OCI-LY7 (cell line): Measurements from ENCODE around the gene STAMBPL1.

Source experiments
- CTCF ChIP-seq: fragments of 200-600 bp; sonication (generic); conservative IDR thresholded peaks from 2 replicates; pipeline ENCODE4 v1.5.1; 2014; ENCODE audit warnings: mild to moderate bottlenecking, antibody characterized with exemption, low read length, moderate library complexity, mixed read lengths
- EZH2phosphoT487 ChIP-seq: fragments of 200-600 bp; sonication (generic); IDR thresholded peaks from 2 replicates; pipeline ENCODE4 v1.6.1; 2018; ENCODE audit warnings: low read depth, borderline replicate concordance, mild to moderate bottlenecking, mixed run types, antibody characterized with exemption, low read length, moderate library complexity, mixed read lengths

DNA sequence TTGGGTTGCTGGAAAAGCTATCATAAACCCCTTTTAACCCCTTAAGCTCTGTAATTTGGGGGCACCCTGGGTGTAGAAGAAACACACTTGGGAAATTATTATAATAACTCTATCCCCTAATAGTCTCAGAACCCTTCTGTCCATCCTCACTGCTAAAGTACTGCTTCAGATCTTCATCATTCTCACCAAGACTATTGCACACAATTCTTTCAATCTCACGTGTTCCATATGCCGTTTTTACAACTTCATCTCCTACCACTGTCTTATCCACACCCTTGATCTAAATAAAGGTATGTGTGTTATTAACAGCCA is 44.2 kb upstream of the STAMBPL1 start:
- TF ChIP-seq CTCF = peak; percentile 1; the same call in 1 of the 2 replicates
- no peak for TF ChIP-seq EZH2phosphoT487
